H1 (cell line): Measurements from ENCODE around the gene OBSL1. TPM values are rescaled to one million over a fixed set of nuclear protein-coding genes. Genes with fewer than 3 reads are reported as not detected.
A peak's percentile ranks its signal among the peaks of the same experiment; 100 is the strongest.

Experiments used
- CTCF ChIA-PET: fragments of 300-600 bp; sonication (Branson Sonifier 250); formaldehyde crosslinking; loops from one replicate; lab custom pipeline; 2021; ENCODE audit not compliant: partially characterized antibody; lab: Charles Lee
- POLR2A ChIA-PET: fragments of 300-600 bp; sonication (Branson Sonifier 250); formaldehyde crosslinking; loops from one replicate; lab custom pipeline; 2021; ENCODE audit warnings: inconsistent platforms; ENCODE audit not compliant: partially characterized antibody; lab: Charles Lee
- DNase-seq, 2 experiments: peaks; one replicate each; pipeline versions ENCODE4 v3.0.0 to v3.0.0-alpha.2; 2010 to 2022; ENCODE audit warnings: low spot score in 2 of 2, low read depth in 1 of 2, mixed read lengths in 1 of 2
- FAIRE-seq: peaks from 2 replicates; lab custom pipeline; 2011; peaks lifted over from hg19 to GRCh38; lab: Jason Lieb, UNC
- H2AFZ ChIP-seq: 2 replicates; pipeline ENCODE4 v1.8.1; 2012; ENCODE audit warnings: low read length, inconsistent platforms
- H2AK5ac ChIP-seq: 2 replicates; pipeline ENCODE4 v1.6.1; 2013; ENCODE audit warnings: low read depth, low read length
- H2BK120ac ChIP-seq: replicated peaks from 2 replicates; pipeline ENCODE3; 2013; ENCODE audit warnings: low read depth, low read length, inconsistent platforms
- H2BK12ac ChIP-seq: 2 replicates; pipeline ENCODE4 v1.6.1; 2013; ENCODE audit warnings: low read depth, low read length
- H2BK15ac ChIP-seq: 2 replicates; pipeline ENCODE4 v1.6.1; 2013; ENCODE audit warnings: low read length
- H2BK20ac ChIP-seq: 2 replicates; pipeline ENCODE4 v1.6.1; 2013; ENCODE audit warnings: low read length
- H2BK5ac ChIP-seq: 2 replicates; pipeline ENCODE4 v1.6.1; 2013; ENCODE audit warnings: low read depth, low read length
- H3K14ac ChIP-seq: 2 replicates; pipeline ENCODE4 v1.6.1; 2013; ENCODE audit warnings: inconsistent platforms; ENCODE audit not compliant: insufficient read length
- H3K18ac ChIP-seq: 2 replicates; pipeline ENCODE4 v1.6.1; 2013; ENCODE audit warnings: low read length; ENCODE audit errors: extremely low read depth
- H3K23ac ChIP-seq: 2 replicates; pipeline ENCODE4 v1.6.1; 2013; ENCODE audit warnings: inconsistent platforms; ENCODE audit not compliant: insufficient read length
- H3K23me2 ChIP-seq: 2 replicates; pipeline ENCODE4 v1.6.1; 2013; ENCODE audit warnings: low read depth, low read length
- H3K27ac ChIP-seq: 2 replicates; pipeline ENCODE4 v1.6.1; 2011; ENCODE audit warnings: low read depth, low read length, inconsistent platforms
- H3K27me3 ChIP-seq, 4 experiments: replicated peaks in 1 of 4; 1 replicate in 1 of 4; 2 replicates in 3 of 4; pipeline versions ENCODE4 v1.6.1 to v1.8.1; 2011 to 2013; ENCODE audit warnings: low read length in 3 of 4, mild to moderate bottlenecking in 3 of 4, inconsistent platforms in 2 of 4, mixed read lengths in 2 of 4, moderate library complexity in 1 of 4; ENCODE audit not compliant: control insufficient read depth in 3 of 4, insufficient read depth in 3 of 4; ENCODE audit errors: extremely low read depth in 1 of 4
- H3K36me3 ChIP-seq, 4 experiments: 2 replicates each; pipeline versions ENCODE4 v1.6.1 to v1.8.1; 2011 to 2013; ENCODE audit warnings: mild to moderate bottlenecking in 4 of 4, low read length in 3 of 4, moderate library complexity in 2 of 4, control low read depth in 1 of 4, inconsistent platforms in 1 of 4; ENCODE audit not compliant: insufficient read depth in 4 of 4, control insufficient read depth in 2 of 4
- H3K4ac ChIP-seq: replicated peaks from 2 replicates; pipeline ENCODE3; 2013; ENCODE audit warnings: low read length, low read depth, mixed read lengths, inconsistent platforms; ENCODE audit not compliant: insufficient read length
- H3K4me1 ChIP-seq, 4 experiments: replicated peaks in 1 of 4; 1 replicate in 1 of 4; 2 replicates in 3 of 4; pipeline versions ENCODE4 v1.6.1 to v1.8.1; 2011 to 2013; ENCODE audit warnings: low read length in 3 of 4, inconsistent platforms in 2 of 4, mixed read lengths in 1 of 4; ENCODE audit not compliant: insufficient read depth in 4 of 4, control insufficient read depth in 3 of 4
- H3K4me2 ChIP-seq, 2 experiments: 2 replicates each; pipeline versions ENCODE4 v1.6.1 to v1.8.1; 2011 to 2013; ENCODE audit warnings: low read depth in 2 of 2, low read length in 2 of 2, control low read depth in 1 of 2, inconsistent platforms in 1 of 2, mild to moderate bottlenecking in 1 of 2; ENCODE audit not compliant: insufficient read depth in 1 of 2
- H3K4me3 ChIP-seq, 4 experiments: fragments of 200-600, 300-600 bp in 1 of 4; sonication (generic), shearing (Covaris generic), sonication (Bioruptor Twin) in 1 of 4; 2 replicates each; pipeline versions ENCODE4 v1.5.1 to v1.8.1; 2011 to 2016; ENCODE audit warnings: low read length in 4 of 4, low read depth in 3 of 4, control low read depth in 2 of 4, inconsistent platforms in 2 of 4, mild to moderate bottlenecking in 2 of 4, mixed read lengths in 1 of 4, moderate library complexity in 1 of 4; ENCODE audit not compliant: insufficient read depth in 2 of 4; ENCODE audit errors: extremely low read depth in 1 of 4
- H3K56ac ChIP-seq: replicated peaks from 2 replicates; pipeline ENCODE3; 2013; ENCODE audit warnings: low read depth, mild to moderate bottlenecking, mixed read lengths, low read length, inconsistent platforms; ENCODE audit not compliant: insufficient read length
- H3K79me1 ChIP-seq: 2 replicates; pipeline ENCODE4 v1.6.1; 2013; ENCODE audit warnings: low read depth, low read length, control low read depth
- H3K79me2 ChIP-seq, 2 experiments: 2 replicates each; pipeline versions ENCODE4 v1.6.1 to v1.8.1; 2012 to 2013; ENCODE audit warnings: low read length in 2 of 2, mild to moderate bottlenecking in 2 of 2, inconsistent platforms in 1 of 2; ENCODE audit not compliant: insufficient read depth in 2 of 2, control insufficient read depth in 1 of 2
- H3K9ac ChIP-seq, 4 experiments: replicated peaks in 1 of 4; 1 replicate in 1 of 4; 2 replicates in 3 of 4; pipeline versions ENCODE4 v1.6.1 to v1.8.1; 2011 to 2013; ENCODE audit warnings: low read depth in 3 of 4, low read length in 3 of 4, control low read depth in 2 of 4, mild to moderate bottlenecking in 2 of 4, moderate library complexity in 2 of 4, inconsistent platforms in 1 of 4; ENCODE audit errors: extremely low read depth in 1 of 4
- H3K9me3 ChIP-seq, 2 experiments: 2 replicates each; pipeline versions ENCODE4 v1.6.1 to v1.8.1; 2012 to 2013; ENCODE audit warnings: mild to moderate bottlenecking in 2 of 2, moderate library complexity in 2 of 2, control low read depth in 1 of 2, inconsistent platforms in 1 of 2, low read depth in 1 of 2, low read length in 1 of 2, mixed read lengths in 1 of 2; ENCODE audit not compliant: insufficient read depth in 2 of 2
- H4K20me1 ChIP-seq, 2 experiments: replicated peaks in 1 of 2; 2 replicates each; pipeline versions ENCODE3 to v1.8.1; 2011 to 2013; ENCODE audit warnings: inconsistent platforms in 2 of 2, low read length in 2 of 2, mild to moderate bottlenecking in 1 of 2; ENCODE audit not compliant: insufficient read depth in 2 of 2, control insufficient read depth in 1 of 2
- H4K5ac ChIP-seq: 2 replicates; pipeline ENCODE4 v1.6.1; 2013; ENCODE audit warnings: low read length, low read depth, mixed read lengths, inconsistent platforms; ENCODE audit not compliant: insufficient read length
- H4K8ac ChIP-seq: 2 replicates; pipeline ENCODE4 v1.8.0; 2013; ENCODE audit warnings: mild to moderate bottlenecking, moderate library complexity, low read length, inconsistent platforms; ENCODE audit not compliant: insufficient read depth; ENCODE audit errors: extremely low read depth
- H4K91ac ChIP-seq: replicated peaks from 2 replicates; pipeline ENCODE3; 2013; ENCODE audit warnings: low read length, mixed read lengths, inconsistent platforms; ENCODE audit not compliant: insufficient read length
- CBX5 ChIP-seq: fragments of 300-800, 300-1000 bp; sonication (generic); IDR thresholded peaks from 2 replicates; pipeline ENCODE4 v1.7.1; 2016; ENCODE audit warnings: antibody characterized with exemption, low read length, low read depth
- CHD2 ChIP-seq: IDR thresholded peaks from 2 replicates; pipeline ENCODE4 v1.6.1; 2012; ENCODE audit warnings: low read length, improper control_type of control experiment
- GTF2F1 ChIP-seq: IDR thresholded peaks from 2 replicates; pipeline ENCODE4 v1.6.1; 2012; ENCODE audit warnings: low read depth, low read length, improper control_type of control experiment, borderline replicate concordance
- JUN ChIP-seq: IDR thresholded peaks from 2 replicates; pipeline ENCODE4 v1.6.1; 2011; ENCODE audit warnings: low read depth, mild to moderate bottlenecking, improper control_type of control experiment, low read length
- MAX ChIP-seq: IDR thresholded peaks from 2 replicates; pipeline ENCODE4 v1.6.1; 2012; ENCODE audit warnings: inconsistent platforms
- SIRT6 ChIP-seq: IDR thresholded peaks from one replicate; pipeline ENCODE4 v1.7.1; 2012; ENCODE audit warnings: low read length, inconsistent platforms
- SIX5 ChIP-seq: IDR thresholded peaks from 2 replicates; pipeline ENCODE4 v1.6.1; 2011; ENCODE audit warnings: mild to moderate bottlenecking, low read depth, low read length
- SP4 ChIP-seq: IDR thresholded peaks from 2 replicates; pipeline ENCODE4 v1.6.1; 2012; ENCODE audit warnings: low read length, inconsistent platforms
- polyA plus RNA-seq, 7 experiments: library from polyadenylated mRNA; depleted of rRNA in 3 of 7; stranded (reverse) in 5 of 7; unstranded in 2 of 7; fragments of >200 nt in 5 of 7; fragments of 200-250 nt in 2 of 7; gene quantifications; 1 replicate in 5 of 7; 2 replicates in 1 of 7; 4 replicates in 1 of 7; pipeline versions ENCODE4 v1.2.1 to v1.2.3, GENCODE V29; 2011 to 2013; ENCODE audit warnings: missing spikeins in 2 of 7, mixed read lengths in 2 of 7
- total RNA-seq: library from RNA; stranded (reverse); fragmentation: NEBNext Ultra II Directional; extraction: Animal tissue kit (Norgen Biotek cat#: 25700); gene quantifications from 2 replicates; pipeline ENCODE4 v1.2.1, GENCODE V29; 2021

OBSL1 gene
- total and polyA plus RNA-seq, 2 of the 8 experiments (the other 6 are each of a cell fraction or from before 2014, with no cell fraction given): 116 to 127 TPM

GRCh38 chr2:219502618-219503017 lies 68.7 kb downstream of the OBSL1 start:
- H4K8ac ChIP-seq: no peak overlapping the region
- no peaks in the 10 kb centered on the region for H3K9me3 ChIP-seq
- POLR2A ChIA-PET: interaction anchor here (0.9 to 1.4 kb wide), 3 partner anchors 17 to 27 kb away, joined by 3 read pairs; no protein-coding TSS in a partner anchor
- H4K20me1 ChIP-seq: no peaks in the 10 kb centered on the region
- no peak overlapping the region for H3K4me2 ChIP-seq
- TF ChIP-seq SIX5: no peak
- TF ChIP-seq CHD2: no peak
- no peak for TF ChIP-seq GTF2F1
- no peak for TF ChIP-seq JUN
- TF ChIP-seq CBX5: no peak
- no peak for TF ChIP-seq SP4
- TF ChIP-seq SIRT6: no peak
- TF ChIP-seq MAX: no peak
- H4K5ac ChIP-seq: no peak overlapping the region
- no peak overlapping the region for H3K23ac ChIP-seq
- H3K79me2 ChIP-seq: no peaks in the 10 kb centered on the region
- no peak overlapping the region for H4K91ac ChIP-seq
- no peak overlapping the region; the same call in 1 of the 2 replicates for H2BK5ac ChIP-seq
- H3K4me1 ChIP-seq: peaks cover 12 to 38% (median 25%) of the 10 kb centered on the region in 4 experiments
- H3K9ac ChIP-seq: 0 out of 7 replicates have a peak overlapping the region, but pooled peaks of 1 of the 4 experiments have one; percentile 13
- FAIRE-seq (no peak), DNase-seq (no peak)
- no peak overlapping the region for H3K14ac ChIP-seq
- CTCF ChIA-PET: interaction anchor here (1.1 to 113.1 kb wide), 6 partner anchors 11 to 98 kb away, joined by 3 to 7248 read pairs (median 169); partner anchors contain the start of genes ASIC4, CHPF, DES and GMPPA
- H2BK120ac ChIP-seq: no peak overlapping the region
- no peak overlapping the region for H3K4ac ChIP-seq
- H3K56ac ChIP-seq: no peak overlapping the region
- H2BK15ac ChIP-seq: no peak overlapping the region
- H3K79me1 ChIP-seq: no peaks in the 10 kb centered on the region; the same call in 1 of the 2 replicates
- H3K18ac ChIP-seq: no peak overlapping the region
- peaks cover 14% of the 10 kb centered on the region for H3K23me2 ChIP-seq
- H2AK5ac ChIP-seq: 0 out of 2 replicates have a peak overlapping the region, but pooled peaks have one; percentile 76
- peaks cover 0 to 7% (median 0%) of the 10 kb centered on the region in 4 experiments; a peak in 2 of 8 replicates for H3K36me3 ChIP-seq
- peak overlapping the region; percentile 17; the same call in 1 of the 2 replicates for H2BK12ac ChIP-seq
- no peak overlapping the region for H3K4me3 ChIP-seq
- no peak overlapping the region for H3K27ac ChIP-seq
- no peak overlapping the region for H2BK20ac ChIP-seq
- H2AFZ ChIP-seq: no peak overlapping the region
- peaks cover 0 to 6% (median 3%) of the 10 kb centered on the region in 4 experiments; a peak in 5 of 7 replicates for H3K27me3 ChIP-seq
